ENCODE measurements around the gene KIF22. TPM values are rescaled to one million over a fixed set of nuclear protein-coding genes. Genes with fewer than 3 reads are reported as not detected.

Gene KIF22
- total and polyA plus RNA-seq, 5 donors, result 19.0 to 89.6 (median 48.2) TPM

- DNase-seq (peak; percentile 76 to 89 (median 89)), ATAC-seq (peak; percentile 49 to 63)
- Histone ChIP-seq H3K4me1 (ENCODE audit: control insufficient read depth, insufficient read depth, low read length) (peaks cover 2% of the 10 kb centered on the region), H3K4me3 (ENCODE audit: low read length) (peak overlapping the region; percentile 62), H3K27ac (ENCODE audit: low read length) (peak overlapping the region; percentile 98), H3K27me3 (ENCODE audit: control insufficient read depth, insufficient read depth) (no peaks in the 10 kb centered on the region), H3K9me3 (ENCODE audit: control insufficient read depth, low read length) (no peaks in the 10 kb centered on the region)
- WGBS, result 4% methylated on average over 37 of the region's 37 CpGs
- intact Hi-C loops (cut with DNase I), result loop anchor here in 1 of 4 donors (10.0 kb wide), 1 partner anchor 178 kb away; the partner anchor contains the start of genes HIRIP3 and INO80E
Measured at GRCh38 chr16:29816694-29817441, 26.3 kb downstream of the KIF22 start.

- Histone ChIP-seq H3K27ac (ENCODE audit: low read length) (no peak overlapping the region), H3K4me3 (ENCODE audit: low read length) (no peak overlapping the region), H3K9me3 (ENCODE audit: control insufficient read depth, low read length) (no peaks in the 10 kb centered on the region), H3K27me3 (ENCODE audit: control insufficient read depth, insufficient read depth) (no peaks in the 10 kb centered on the region), H3K4me1 (ENCODE audit: control insufficient read depth, insufficient read depth, low read length) (peaks cover 5% of the 10 kb centered on the region)
- 92% methylated on average over 4 of the region's 4 CpGs for WGBS
- no peak for ATAC-seq
- no peak for DNase-seq
- intact Hi-C loops (cut with DNase I), result loop anchor here in 1 of 4 donors (10.0 kb wide), 1 partner anchor 177 kb away; the partner anchor contains the start of genes HIRIP3 and INO80E
Measured at GRCh38 chr16:29818082-29818481, 27.5 kb downstream of the KIF22 start.

DNA sequence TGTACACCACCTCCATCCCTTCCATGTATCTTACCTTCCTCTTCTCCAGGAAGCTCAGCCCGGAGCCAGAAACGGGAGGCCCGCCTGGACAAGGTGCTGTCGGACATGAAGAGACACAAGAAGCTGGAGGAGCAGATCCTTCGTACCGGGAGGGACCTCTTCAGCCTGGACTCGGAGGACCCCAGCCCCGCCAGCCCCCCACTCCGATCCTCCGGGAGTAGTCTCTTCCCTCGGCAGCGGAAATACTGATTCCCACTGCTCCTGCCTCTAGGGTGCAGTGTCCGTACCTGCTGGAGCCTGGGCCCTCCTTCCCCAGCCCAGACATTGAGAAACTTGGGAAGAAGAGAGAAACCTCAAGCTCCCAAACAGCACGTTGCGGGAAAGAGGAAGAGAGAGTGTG, 29.0 kb downstream of the KIF22 start:
- H3K27ac ChIP-seq (ENCODE audit: low read length), result no peak overlapping the region
- H3K4me1 ChIP-seq (ENCODE audit: control insufficient read depth, insufficient read depth, low read length), result peaks cover 7% of the 10 kb centered on the region
- ATAC-seq, result no peak
- intact Hi-C loops (cut with DNase I), result loop anchor here in 1 of 4 donors (10.0 kb wide), 1 partner anchor 175 kb away; the partner anchor contains the start of genes HIRIP3 and INO80E
- no peak for DNase-seq
- no peaks in the 10 kb centered on the region for H3K27me3 ChIP-seq (ENCODE audit: control insufficient read depth, insufficient read depth)
- 82% methylated on average over 15 of the region's 15 CpGs for WGBS
- H3K4me3 ChIP-seq (ENCODE audit: low read length), result no peak overlapping the region
- no peaks in the 10 kb centered on the region for H3K9me3 ChIP-seq (ENCODE audit: control insufficient read depth, low read length)

GRCh38 chr16:29820271-29820701, 29.7 kb downstream of the KIF22 start, which contains the start of gene MVP:
Gene MVP, plus strand, starts transcription at chr16:29820462. Its CDS starts 10,088 bp downstream, at chr16:29830550.
- intact Hi-C loops (cut with DNase I), result no loop called here
- H3K9me3 ChIP-seq (ENCODE audit: control insufficient read depth, low read length), result no peaks in the 10 kb centered on the region
- H3K4me1 ChIP-seq (ENCODE audit: control insufficient read depth, insufficient read depth, low read length), result peaks cover 11% of the 10 kb centered on the region
- ATAC-seq (peak; percentile 44 to 52), DNase-seq (peak; percentile 77 to 89 (median 86))
- WGBS, result under 1% methylated on average over 4 of the region's 4 CpGs
- peak within 1 kb of the TSS; percentile 81 for H3K4me3 ChIP-seq (ENCODE audit: low read length)
- no peaks in the 10 kb centered on the region for H3K27me3 ChIP-seq (ENCODE audit: control insufficient read depth, insufficient read depth)
- peak within 1 kb of the TSS; percentile 82 for H3K27ac ChIP-seq (ENCODE audit: low read length)

GRCh38 chr16:29820730-29821642, 30.4 kb downstream of the KIF22 start:
- WGBS, result 30% methylated on average over 11 of the region's 11 CpGs
- intact Hi-C loops (cut with DNase I), result no loop called here

DNA sequence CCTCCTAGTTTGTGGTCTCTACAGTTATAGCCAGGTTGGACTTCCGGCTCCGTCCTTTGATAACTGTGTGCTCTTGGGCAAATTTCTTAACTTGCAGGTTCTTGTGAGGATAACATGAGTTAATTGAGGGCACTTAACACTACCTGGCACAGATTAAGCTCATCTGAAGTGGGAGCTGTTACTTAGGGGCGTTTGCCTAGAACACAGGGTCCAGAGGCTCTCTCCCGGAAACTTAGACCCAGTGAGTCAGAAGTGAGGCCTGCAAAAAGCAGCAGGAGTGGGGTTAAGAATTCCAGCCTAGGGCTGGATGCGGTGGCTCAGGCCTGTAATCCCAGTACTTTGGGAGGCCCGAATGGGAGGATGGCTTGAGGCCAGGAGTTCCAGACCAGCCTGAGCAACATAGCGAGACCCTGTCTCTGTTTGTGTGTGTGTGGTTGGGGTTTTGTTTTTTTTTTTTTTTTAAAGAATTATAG, 31.1 kb downstream of the KIF22 start:
- Histone ChIP-seq H3K4me3 (ENCODE audit: low read length) (peak overlapping the region; percentile 81), H3K27me3 (ENCODE audit: control insufficient read depth, insufficient read depth) (no peaks in the 10 kb centered on the region), H3K27ac (ENCODE audit: low read length) (peak overlapping the region; percentile 82), H3K4me1 (ENCODE audit: control insufficient read depth, insufficient read depth, low read length) (peaks cover 19% of the 10 kb centered on the region), H3K9me3 (ENCODE audit: control insufficient read depth, low read length) (no peaks in the 10 kb centered on the region)
- DNase-seq (peak in 1 of 3 donors; percentile 59), ATAC-seq (peak in 1 of 2 donors; percentile 9)
- intact Hi-C loops (cut with DNase I), result no loop called here
- 51% methylated on average over 7 of the region's 7 CpGs for WGBS

More at GRCh38 chr16:29820730-29821642, 30.4 kb downstream of the KIF22 start:
- no peaks in the 10 kb centered on the region for H3K27me3 ChIP-seq (ENCODE audit: control insufficient read depth, insufficient read depth)
- H3K9me3 ChIP-seq (ENCODE audit: control insufficient read depth, low read length), result no peaks in the 10 kb centered on the region
- DNase-seq, result peak; percentile 66 to 85 (median 74)
- ATAC-seq, result peak; percentile 18 to 19
- peaks cover 14% of the 10 kb centered on the region for H3K4me1 ChIP-seq (ENCODE audit: control insufficient read depth, insufficient read depth, low read length)
- peak overlapping the region; percentile 81 for H3K4me3 ChIP-seq (ENCODE audit: low read length)
- peak overlapping the region; percentile 82 for H3K27ac ChIP-seq (ENCODE audit: low read length)

GRCh38 chr16:29824589-29825144, 34.1 kb downstream of the KIF22 start:
- intact Hi-C loops (cut with DNase I), result no loop called here
- Histone ChIP-seq H3K27me3 (ENCODE audit: control insufficient read depth, insufficient read depth) (no peaks in the 10 kb centered on the region), H3K4me1 (ENCODE audit: control insufficient read depth, insufficient read depth, low read length) (peaks cover 17% of the 10 kb centered on the region), H3K4me3 (ENCODE audit: low read length) (no peak overlapping the region), H3K27ac (ENCODE audit: low read length) (peak overlapping the region; percentile 34), H3K9me3 (ENCODE audit: control insufficient read depth, low read length) (no peaks in the 10 kb centered on the region)
- ATAC-seq, result peak; percentile 53 to 71
- peak in 1 of 3 donors; percentile 45 for DNase-seq
- 35% methylated on average over 7 of the region's 7 CpGs for WGBS

- ATAC-seq, result peak; percentile 38 to 79
- H3K27ac ChIP-seq (ENCODE audit: low read length), result peak overlapping the region; percentile 34
- H3K9me3 ChIP-seq (ENCODE audit: control insufficient read depth, low read length), result no peaks in the 10 kb centered on the region
- H3K4me3 ChIP-seq (ENCODE audit: low read length), result no peak overlapping the region
- 43% methylated on average over 10 of the region's 10 CpGs for WGBS
- DNase-seq, result peak; percentile 79 to 83 (median 80)
- H3K27me3 ChIP-seq (ENCODE audit: control insufficient read depth, insufficient read depth), result no peaks in the 10 kb centered on the region
- intact Hi-C loops (cut with DNase I), result no loop called here
- H3K4me1 ChIP-seq (ENCODE audit: control insufficient read depth, insufficient read depth, low read length), result peaks cover 17% of the 10 kb centered on the region
Measured at GRCh38 chr16:29825145-29826044, 34.8 kb downstream of the KIF22 start.

DNA sequence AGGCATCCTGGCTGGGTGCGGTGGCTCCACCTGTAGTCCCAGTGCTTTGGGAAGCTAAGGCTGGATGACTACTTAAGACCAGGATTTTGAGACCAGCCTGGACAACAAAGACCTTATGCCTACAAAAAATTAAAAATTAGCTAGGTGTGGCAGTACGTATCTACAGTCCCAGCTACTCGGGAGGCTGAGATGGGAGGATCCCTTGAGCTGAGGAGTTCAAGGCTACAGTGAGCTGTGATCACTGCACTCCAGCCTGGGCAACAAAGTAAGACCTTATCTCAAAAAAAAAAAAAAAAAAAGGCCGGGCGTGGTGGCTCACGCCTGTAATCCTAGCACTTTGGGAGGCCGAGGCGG, 35.8 kb downstream of the KIF22 start:
- intact Hi-C loops (cut with DNase I), result no loop called here
- no peak overlapping the region for H3K4me3 ChIP-seq (ENCODE audit: low read length)
- DNase-seq (no peak), ATAC-seq (no peak)
- peak overlapping the region; percentile 34 for H3K27ac ChIP-seq (ENCODE audit: low read length)
- no peaks in the 10 kb centered on the region for H3K9me3 ChIP-seq (ENCODE audit: control insufficient read depth, low read length)
- H3K27me3 ChIP-seq (ENCODE audit: control insufficient read depth, insufficient read depth), result no peaks in the 10 kb centered on the region
- WGBS, result 89% methylated on average over 6 of the region's 8 CpGs
- H3K4me1 ChIP-seq (ENCODE audit: control insufficient read depth, insufficient read depth, low read length), result peaks cover 17% of the 10 kb centered on the region

DNA sequence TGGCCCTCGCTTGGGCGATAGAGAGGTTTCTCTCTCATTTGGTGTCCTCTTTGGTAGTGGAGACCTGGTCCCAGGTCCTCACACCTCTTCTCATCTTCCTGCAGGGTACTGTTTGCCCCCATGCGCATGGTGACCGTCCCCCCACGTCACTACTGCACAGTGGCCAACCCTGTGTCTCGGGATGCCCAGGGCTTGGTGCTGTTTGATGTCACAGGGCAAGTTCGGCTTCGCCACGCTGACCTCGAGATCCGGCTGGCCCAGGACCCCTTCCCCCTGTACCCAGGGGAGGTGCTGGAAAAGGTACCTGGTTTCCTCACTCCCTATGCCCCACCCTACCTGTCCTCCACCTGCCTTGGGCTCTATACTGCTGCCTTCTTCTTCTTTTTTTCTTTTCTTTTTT, 40.2 kb downstream of the KIF22 start:
- intact Hi-C loops (cut with DNase I), result no loop called here
- ATAC-seq (no peak), DNase-seq (no peak)
- Histone ChIP-seq H3K4me1 (ENCODE audit: control insufficient read depth, insufficient read depth, low read length) (peaks cover 5% of the 10 kb centered on the region), H3K27me3 (ENCODE audit: control insufficient read depth, insufficient read depth) (no peaks in the 10 kb centered on the region), H3K27ac (ENCODE audit: low read length) (no peak overlapping the region), H3K4me3 (ENCODE audit: low read length) (no peak overlapping the region), H3K9me3 (ENCODE audit: control insufficient read depth, low read length) (no peaks in the 10 kb centered on the region)
- WGBS, result 93% methylated on average over 11 of the region's 11 CpGs

Measured in right cardiac atrium (tissue), 5 donors.